HepG2 (cell line): ENCODE results near the gene CNGA2.

Source experiments
- CEBPB ChIP-seq: IDR thresholded peaks from 2 replicates; pipeline ENCODE4 v1.6.1; 2011; ENCODE audit warnings: low read depth, low read length, improper control_type of control experiment, borderline replicate concordance
- MYC ChIP-seq: sonication (generic); formaldehyde crosslinking; IDR thresholded peaks from 2 replicates; pipeline ENCODE4 v1.9.0; 2021; ENCODE audit warnings: missing genetic modification reagents, borderline replicate concordance
- SIN3A ChIP-seq: IDR thresholded peaks from 2 replicates; pipeline ENCODE4 v1.6.1; 2011; ENCODE audit warnings: low read depth, mild to moderate bottlenecking, control low read depth, low read length, borderline replicate concordance

DNA sequence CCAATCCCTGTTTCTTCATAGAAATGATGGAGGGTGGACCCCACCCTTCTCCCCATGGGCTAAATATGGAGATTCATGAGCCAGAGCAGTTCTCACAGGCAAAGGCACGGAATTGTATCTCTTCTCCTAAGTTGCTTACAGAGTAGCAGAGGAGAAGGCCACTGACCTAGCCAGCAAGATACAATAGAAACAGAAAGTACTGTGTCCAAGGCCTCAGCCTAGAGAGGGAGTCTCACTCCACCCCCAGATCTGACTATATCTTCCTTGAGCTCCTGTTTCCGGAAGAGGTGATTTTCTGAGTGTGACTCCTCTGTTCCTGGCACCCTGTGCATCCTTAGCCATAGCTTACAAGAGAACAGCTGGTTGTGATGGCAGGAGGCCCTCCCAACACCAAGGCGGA lies 18.8 kb upstream of the CNGA2 start, which contains the start of gene FATE1:
- no peak for TF ChIP-seq MYC (CRISPR knock-in tag)
- no peak for TF ChIP-seq SIN3A
- no peak for TF ChIP-seq CEBPB
